Liver (tissue), 3 donors: ENCODE measurements around the gene DAPK2.

Experiments
- FOXA1 ChIP-seq: IDR thresholded peaks from 2 replicates; pipeline ENCODE4 v1.6.1; 2016; ENCODE audit warnings: antibody characterized with exemption
- GABPA ChIP-seq, 2 donors: IDR thresholded peaks in 1 of 2; conservative IDR thresholded peaks in 1 of 2; 2 replicates each; pipeline ENCODE4 v1.6.1; 2016; ENCODE audit warnings: antibody characterized with exemption in 2 of 2, mild to moderate bottlenecking in 1 of 2, moderate library complexity in 1 of 2
- HNF4A ChIP-seq, 2 donors: conservative IDR thresholded peaks; 2 replicates each; pipeline ENCODE4 v1.6.1; 2016; ENCODE audit warnings: antibody characterized with exemption in 2 of 2, mild to moderate bottlenecking in 2 of 2
- MAX ChIP-seq: IDR thresholded peaks from 2 replicates; pipeline ENCODE4 v1.6.1; 2016; ENCODE audit warnings: antibody characterized with exemption
- NR2F2 ChIP-seq: IDR thresholded peaks from 2 replicates; pipeline ENCODE4 v1.6.1; 2016; ENCODE audit warnings: antibody characterized with exemption
- RAD21 ChIP-seq, 2 donors: IDR thresholded peaks; 2 replicates each; pipeline ENCODE4 v1.6.1; 2016; ENCODE audit warnings: antibody characterized with exemption in 2 of 2, mild to moderate bottlenecking in 2 of 2
- TF ChIP-seq, protein P1 (sequence below): IDR thresholded peaks from 2 replicates; pipeline ENCODE4 v1.6.1; 2016; ENCODE audit warnings: antibody characterized with exemption, mild to moderate bottlenecking
- TF ChIP-seq, protein P2 (sequence below): fragments of 150-350 bp; IDR thresholded peaks from 2 replicates; pipeline ENCODE4 v1.5.1; 2017; ENCODE audit warnings: improper control_type of control experiment, low read depth, low read length; ENCODE audit not compliant: missing input control
- TF ChIP-seq, protein P3 (sequence below): IDR thresholded peaks from 2 replicates; pipeline ENCODE4 v1.6.1; 2016; ENCODE audit warnings: antibody characterized with exemption
- donor health status: healthy.
- donor health status: healthy.

DNA sequence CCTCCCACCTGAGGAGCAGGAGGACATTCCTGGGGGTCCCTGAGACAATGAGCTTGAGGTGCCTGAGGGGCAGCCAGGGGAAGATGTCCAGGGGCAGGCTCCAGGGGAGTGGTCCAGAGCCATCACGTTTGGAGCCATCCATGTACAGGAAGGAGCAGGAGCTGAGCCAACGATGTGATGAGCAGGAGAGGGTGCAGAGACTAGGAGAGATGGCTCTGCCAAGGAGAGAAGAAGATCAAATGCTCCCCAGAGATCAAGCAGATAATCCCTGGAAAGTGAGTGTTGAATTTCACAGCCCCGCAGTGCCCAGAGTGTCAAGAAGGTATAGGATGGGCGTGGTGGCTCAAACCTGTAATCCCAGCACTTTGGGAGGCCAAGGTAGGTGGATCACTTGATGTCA lies 114.7 kb downstream of the DAPK2 start:
- TF ChIP-seq, protein P1, sequence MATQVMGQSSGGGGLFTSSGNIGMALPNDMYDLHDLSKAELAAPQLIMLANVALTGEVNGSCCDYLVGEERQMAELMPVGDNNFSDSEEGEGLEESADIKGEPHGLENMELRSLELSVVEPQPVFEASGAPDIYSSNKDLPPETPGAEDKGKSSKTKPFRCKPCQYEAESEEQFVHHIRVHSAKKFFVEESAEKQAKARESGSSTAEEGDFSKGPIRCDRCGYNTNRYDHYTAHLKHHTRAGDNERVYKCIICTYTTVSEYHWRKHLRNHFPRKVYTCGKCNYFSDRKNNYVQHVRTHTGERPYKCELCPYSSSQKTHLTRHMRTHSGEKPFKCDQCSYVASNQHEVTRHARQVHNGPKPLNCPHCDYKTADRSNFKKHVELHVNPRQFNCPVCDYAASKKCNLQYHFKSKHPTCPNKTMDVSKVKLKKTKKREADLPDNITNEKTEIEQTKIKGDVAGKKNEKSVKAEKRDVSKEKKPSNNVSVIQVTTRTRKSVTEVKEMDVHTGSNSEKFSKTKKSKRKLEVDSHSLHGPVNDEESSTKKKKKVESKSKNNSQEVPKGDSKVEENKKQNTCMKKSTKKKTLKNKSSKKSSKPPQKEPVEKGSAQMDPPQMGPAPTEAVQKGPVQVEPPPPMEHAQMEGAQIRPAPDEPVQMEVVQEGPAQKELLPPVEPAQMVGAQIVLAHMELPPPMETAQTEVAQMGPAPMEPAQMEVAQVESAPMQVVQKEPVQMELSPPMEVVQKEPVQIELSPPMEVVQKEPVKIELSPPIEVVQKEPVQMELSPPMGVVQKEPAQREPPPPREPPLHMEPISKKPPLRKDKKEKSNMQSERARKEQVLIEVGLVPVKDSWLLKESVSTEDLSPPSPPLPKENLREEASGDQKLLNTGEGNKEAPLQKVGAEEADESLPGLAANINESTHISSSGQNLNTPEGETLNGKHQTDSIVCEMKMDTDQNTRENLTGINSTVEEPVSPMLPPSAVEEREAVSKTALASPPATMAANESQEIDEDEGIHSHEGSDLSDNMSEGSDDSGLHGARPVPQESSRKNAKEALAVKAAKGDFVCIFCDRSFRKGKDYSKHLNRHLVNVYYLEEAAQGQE: no peak
- no peak for TF ChIP-seq MAX
- TF ChIP-seq, protein P2, sequence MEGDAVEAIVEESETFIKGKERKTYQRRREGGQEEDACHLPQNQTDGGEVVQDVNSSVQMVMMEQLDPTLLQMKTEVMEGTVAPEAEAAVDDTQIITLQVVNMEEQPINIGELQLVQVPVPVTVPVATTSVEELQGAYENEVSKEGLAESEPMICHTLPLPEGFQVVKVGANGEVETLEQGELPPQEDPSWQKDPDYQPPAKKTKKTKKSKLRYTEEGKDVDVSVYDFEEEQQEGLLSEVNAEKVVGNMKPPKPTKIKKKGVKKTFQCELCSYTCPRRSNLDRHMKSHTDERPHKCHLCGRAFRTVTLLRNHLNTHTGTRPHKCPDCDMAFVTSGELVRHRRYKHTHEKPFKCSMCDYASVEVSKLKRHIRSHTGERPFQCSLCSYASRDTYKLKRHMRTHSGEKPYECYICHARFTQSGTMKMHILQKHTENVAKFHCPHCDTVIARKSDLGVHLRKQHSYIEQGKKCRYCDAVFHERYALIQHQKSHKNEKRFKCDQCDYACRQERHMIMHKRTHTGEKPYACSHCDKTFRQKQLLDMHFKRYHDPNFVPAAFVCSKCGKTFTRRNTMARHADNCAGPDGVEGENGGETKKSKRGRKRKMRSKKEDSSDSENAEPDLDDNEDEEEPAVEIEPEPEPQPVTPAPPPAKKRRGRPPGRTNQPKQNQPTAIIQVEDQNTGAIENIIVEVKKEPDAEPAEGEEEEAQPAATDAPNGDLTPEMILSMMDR: no peak
- no peak for TF ChIP-seq GABPA (IDR thresholded peaks at IDR 0.05 in 1 of 2, conservative IDR thresholded peaks at IDR 0.05 in 1 of 2)
- TF ChIP-seq RAD21 (IDR thresholded peaks at IDR 0.05): no peak
- no peak for TF ChIP-seq FOXA1
- no peak for TF ChIP-seq HNF4A (conservative IDR thresholded peaks at IDR 0.05)
- no peak for TF ChIP-seq NR2F2
- TF ChIP-seq, protein P3, sequence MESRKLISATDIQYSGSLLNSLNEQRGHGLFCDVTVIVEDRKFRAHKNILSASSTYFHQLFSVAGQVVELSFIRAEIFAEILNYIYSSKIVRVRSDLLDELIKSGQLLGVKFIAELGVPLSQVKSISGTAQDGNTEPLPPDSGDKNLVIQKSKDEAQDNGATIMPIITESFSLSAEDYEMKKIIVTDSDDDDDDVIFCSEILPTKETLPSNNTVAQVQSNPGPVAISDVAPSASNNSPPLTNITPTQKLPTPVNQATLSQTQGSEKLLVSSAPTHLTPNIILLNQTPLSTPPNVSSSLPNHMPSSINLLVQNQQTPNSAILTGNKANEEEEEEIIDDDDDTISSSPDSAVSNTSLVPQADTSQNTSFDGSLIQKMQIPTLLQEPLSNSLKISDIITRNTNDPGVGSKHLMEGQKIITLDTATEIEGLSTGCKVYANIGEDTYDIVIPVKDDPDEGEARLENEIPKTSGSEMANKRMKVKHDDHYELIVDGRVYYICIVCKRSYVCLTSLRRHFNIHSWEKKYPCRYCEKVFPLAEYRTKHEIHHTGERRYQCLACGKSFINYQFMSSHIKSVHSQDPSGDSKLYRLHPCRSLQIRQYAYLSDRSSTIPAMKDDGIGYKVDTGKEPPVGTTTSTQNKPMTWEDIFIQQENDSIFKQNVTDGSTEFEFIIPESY: no peak
